WTC11 (cell line): ENCODE results near the gene GGN. TPM values are rescaled to one million over a fixed set of nuclear protein-coding genes. Genes with fewer than 3 reads are reported as not detected.

Experiments used
- ATAC-seq: fragments of 200-7000 bp; cut with Tn5 transposase; 2 replicates; pipeline ENCODE4 v1.10.0; 2021; ENCODE audit warnings: mild to moderate bottlenecking, moderate library complexity
- CTCF ChIA-PET: fragments of 300-600 bp; sonication (Branson Sonifier 250); formaldehyde crosslinking; loops from one replicate; lab custom pipeline; 2021; ENCODE audit warnings: antibody characterized with exemption; lab: Charles Lee
- POLR2A ChIA-PET: fragments of 350-600 bp; sonication (Branson Sonifier 250); formaldehyde crosslinking; loops from one replicate; lab custom pipeline; 2021; ENCODE audit warnings: antibody characterized with exemption; lab: Charles Lee
- DNase-seq: peaks from one replicate; pipeline ENCODE4 v3.0.0; 2021; ENCODE audit warnings: low spot score
- H3K27ac Mint-ChIP-seq: 2 replicates; pipeline ENCODE4 v1.8.0; 2021; ENCODE audit warnings: mixed read lengths
- H3K27me3 Mint-ChIP-seq: 2 replicates; pipeline ENCODE4 v1.8.0; 2021; ENCODE audit warnings: low read depth, mild to moderate bottlenecking, moderate library complexity, mixed read lengths
- H3K36me3 Mint-ChIP-seq: 2 replicates; pipeline ENCODE4 v1.8.0; 2021; ENCODE audit warnings: mixed read lengths
- H3K4me1 Mint-ChIP-seq: 2 replicates; pipeline ENCODE4 v1.8.0; 2022; ENCODE audit warnings: mixed read lengths
- H3K4me3 Mint-ChIP-seq: 2 replicates; pipeline ENCODE4 v1.8.0; 2021; ENCODE audit warnings: mild to moderate bottlenecking, moderate library complexity, mixed read lengths
- H3K9me3 Mint-ChIP-seq: 2 replicates; pipeline ENCODE4 v1.8.0; 2021; ENCODE audit warnings: mixed read lengths
- ARID4B ChIP-seq: sonication (generic); formaldehyde crosslinking; IDR thresholded peaks from 2 replicates; pipeline ENCODE4 v1.8.0; 2023; ENCODE audit warnings: missing genetic modification reagents, mild to moderate bottlenecking, borderline replicate concordance
- ATF3 ChIP-seq: sonication (generic); formaldehyde crosslinking; conservative IDR thresholded peaks from 2 replicates; pipeline ENCODE4 v1.8.1; 2022; ENCODE audit warnings: mild to moderate bottlenecking, missing genetic modification reagents
- CDX4 ChIP-seq: fragments of 250-450 bp; sonication (Bioruptor Pico); IDR thresholded peaks from 2 replicates; pipeline ENCODE4 v1.9.0; 2021; ENCODE audit warnings: moderate library complexity, mild to moderate bottlenecking, inconsistent platforms, borderline replicate concordance
- E2F1 ChIP-seq: sonication (generic); formaldehyde crosslinking; IDR thresholded peaks from 2 replicates; pipeline ENCODE4 v1.8.0; 2022; ENCODE audit warnings: mild to moderate bottlenecking, missing genetic modification reagents
- E2F4 ChIP-seq: sonication (generic); formaldehyde crosslinking; IDR thresholded peaks from 2 replicates; pipeline ENCODE4 v1.8.1; 2022; ENCODE audit warnings: low read depth, mild to moderate bottlenecking, moderate library complexity, missing genetic modification reagents, borderline replicate concordance
- ERG ChIP-seq: fragments of 250-450 bp; sonication (Bioruptor Pico); IDR thresholded peaks from 2 replicates; pipeline ENCODE4 v1.8.0; 2021; ENCODE audit warnings: mild to moderate bottlenecking
- MYBL2 ChIP-seq: sonication (generic); formaldehyde crosslinking; IDR thresholded peaks from 2 replicates; pipeline ENCODE4 v1.8.1; 2023; ENCODE audit warnings: mild to moderate bottlenecking, moderate library complexity, missing genetic modification reagents
- NFATC4 ChIP-seq: fragments of 250-450 bp; sonication (Bioruptor Pico); IDR thresholded peaks from 2 replicates; pipeline ENCODE4 v1.9.0; 2021; ENCODE audit warnings: mild to moderate bottlenecking
- NR2C2 ChIP-seq: sonication (generic); formaldehyde crosslinking; IDR thresholded peaks from 2 replicates; pipeline ENCODE4 v1.8.0; 2022; ENCODE audit warnings: mild to moderate bottlenecking, missing genetic modification reagents
- PRDM15 ChIP-seq: sonication (generic); formaldehyde crosslinking; IDR thresholded peaks from 2 replicates; pipeline ENCODE4 v1.8.0; 2022; ENCODE audit warnings: missing genetic modification reagents
- SMAD3 ChIP-seq: sonication (generic); formaldehyde crosslinking; IDR thresholded peaks from 2 replicates; pipeline ENCODE4 v1.8.0; 2022; ENCODE audit warnings: missing genetic modification reagents, mild to moderate bottlenecking, borderline replicate concordance
- SP1 ChIP-seq: sonication (generic); formaldehyde crosslinking; conservative IDR thresholded peaks from 2 replicates; pipeline ENCODE4 v1.8.1; 2022; ENCODE audit warnings: missing genetic modification reagents
- ZBTB21 ChIP-seq: sonication (generic); formaldehyde crosslinking; IDR thresholded peaks from 2 replicates; pipeline ENCODE4 v1.8.1; 2023; ENCODE audit warnings: mild to moderate bottlenecking, missing genetic modification reagents, borderline replicate concordance
- ZNF138 ChIP-seq: sonication (generic); formaldehyde crosslinking; conservative IDR thresholded peaks from 2 replicates; pipeline ENCODE4 v1.8.1; 2022; ENCODE audit warnings: mild to moderate bottlenecking, moderate library complexity, missing genetic modification reagents
- ZNF219 ChIP-seq: sonication (generic); formaldehyde crosslinking; IDR thresholded peaks from 2 replicates; pipeline ENCODE4 v1.8.0; 2023; ENCODE audit warnings: missing genetic modification reagents, mild to moderate bottlenecking, borderline replicate concordance
- ZNF532 ChIP-seq: fragments of 250-450 bp; sonication (Bioruptor Pico); IDR thresholded peaks from 2 replicates; pipeline ENCODE4 v1.9.0; 2021; ENCODE audit warnings: mild to moderate bottlenecking, borderline replicate concordance
- total RNA-seq: library from RNA; stranded (reverse); gene quantifications from 3 replicates; pipeline ENCODE4 v1.2.3, GENCODE V29; 2021

GGN gene
- total RNA-seq, 1 experiment from 2014 or later = 2.4 TPM

GRCh38 chr19:38421856-38422255 is 34.0 kb upstream of the GGN start:
- Mint-ChIP-seq H3K27ac (no peak overlapping the region), H3K4me3 (no peak overlapping the region), H3K27me3 (peaks cover 21% of the 10 kb centered on the region), H3K36me3 (no peaks in the 10 kb centered on the region), H3K4me1 (peaks cover 23% of the 10 kb centered on the region), H3K9me3 (no peaks in the 10 kb centered on the region)
- no peak for TF ChIP-seq SP1 (CRISPR knock-in tag)
- TF ChIP-seq PRDM15 (CRISPR knock-in tag) = no peak
- no peak for TF ChIP-seq SMAD3 (CRISPR knock-in tag)
- no peak for TF ChIP-seq CDX4
- no peak for TF ChIP-seq ATF3
- TF ChIP-seq E2F1 (CRISPR knock-in tag) = no peak
- TF ChIP-seq ARID4B (CRISPR knock-in tag) = no peak
- no peak for TF ChIP-seq E2F4
- no peak for TF ChIP-seq ERG (CRISPR knock-in tag)
- TF ChIP-seq ZBTB21 (CRISPR knock-in tag) = no peak
- TF ChIP-seq ZNF138 (CRISPR knock-in tag) = no peak
- no peak for TF ChIP-seq NR2C2 (CRISPR knock-in tag)
- no peak for TF ChIP-seq ZNF532 (CRISPR knock-in tag)
- no peak for TF ChIP-seq ZNF219 (CRISPR knock-in tag)
- no peak for TF ChIP-seq NFATC4 (CRISPR knock-in tag)
- no peak for TF ChIP-seq MYBL2 (CRISPR knock-in tag)
- no peak for DNase-seq
- CTCF ChIA-PET = interaction anchor here (1.9 to 7.7 kb wide), 2 partner anchors 13 to 18 kb away, joined by 8 to 55 read pairs; partner anchors contain the start of gene FAM98C
- ATAC-seq = no peak
- POLR2A ChIA-PET = no interaction called here
